Osteocyte (in vitro differentiated cells): ENCODE data around the gene CNOT6L. TPM values are rescaled to one million over a fixed set of nuclear protein-coding genes. Genes with fewer than 3 reads are reported as not detected.

Source experiments
- DNase-seq: peaks from one replicate; pipeline ENCODE4 v3.0.0; 2021; ENCODE audit warnings: mixed read lengths; ENCODE audit not compliant: unreplicated experiment; ENCODE audit errors: extremely low spot score
- H3K27ac Mint-ChIP-seq: one replicate; pipeline ENCODE4 v1.8.0; 2021; ENCODE audit warnings: mild to moderate bottlenecking, mixed read lengths; ENCODE audit not compliant: unreplicated experiment
- H3K27me3 Mint-ChIP-seq: one replicate; pipeline ENCODE4 v1.8.0; 2021; ENCODE audit warnings: mixed read lengths; ENCODE audit not compliant: unreplicated experiment
- H3K36me3 Mint-ChIP-seq: one replicate; pipeline ENCODE4 v1.8.0; 2021; ENCODE audit warnings: mixed read lengths; ENCODE audit not compliant: unreplicated experiment
- H3K4me1 Mint-ChIP-seq: one replicate; pipeline ENCODE4 v1.8.0; 2021; ENCODE audit warnings: mixed read lengths; ENCODE audit not compliant: unreplicated experiment
- H3K4me3 Mint-ChIP-seq: one replicate; pipeline ENCODE4 v1.8.0; 2021; ENCODE audit warnings: mild to moderate bottlenecking, moderate library complexity, mixed read lengths; ENCODE audit not compliant: unreplicated experiment
- H3K9me3 Mint-ChIP-seq: one replicate; pipeline ENCODE4 v1.8.0; 2021; ENCODE audit warnings: mixed read lengths; ENCODE audit not compliant: unreplicated experiment
- total RNA-seq: library from RNA; stranded (reverse); gene quantifications from 2 replicates; pipeline ENCODE4 v1.2.1, GENCODE V29; 2021
- TF ChIP-seq, protein P1 (sequence below): fragments of 200-600 bp; sonication (generic); IDR thresholded peaks from 2 replicates; pipeline ENCODE4 v1.5.0; 2021; ENCODE audit warnings: antibody characterized with exemption, mild to moderate bottlenecking, moderate library complexity

Gene CNOT6L
- total RNA-seq, 1 donor from 2014 or later: 28.6 TPM

DNA sequence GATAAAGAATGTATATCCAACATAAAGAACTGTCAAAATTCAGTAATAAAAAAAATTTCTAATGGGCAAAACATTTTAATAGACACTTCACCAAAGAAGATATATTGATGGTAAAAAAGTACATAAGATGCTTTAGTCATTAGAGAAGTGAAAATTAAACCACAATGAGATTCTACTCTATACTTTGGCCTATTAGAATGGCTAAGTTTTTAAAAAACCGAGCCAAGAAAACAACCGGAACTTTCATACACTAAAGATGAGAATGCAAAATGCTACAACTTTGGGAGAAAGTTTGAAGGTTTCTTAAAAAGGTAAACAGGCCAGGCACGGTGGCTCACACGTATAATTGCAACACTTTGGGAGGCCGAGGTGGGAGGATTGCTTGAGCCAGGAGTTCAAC is 20.8 kb downstream of the CNOT6L start:
- H3K27ac Mint-ChIP-seq: no peak overlapping the region
- no peak overlapping the region for H3K4me3 Mint-ChIP-seq
- DNase-seq: no peak
- no peaks in the 10 kb centered on the region for H3K27me3 Mint-ChIP-seq
- TF ChIP-seq, protein P1, sequence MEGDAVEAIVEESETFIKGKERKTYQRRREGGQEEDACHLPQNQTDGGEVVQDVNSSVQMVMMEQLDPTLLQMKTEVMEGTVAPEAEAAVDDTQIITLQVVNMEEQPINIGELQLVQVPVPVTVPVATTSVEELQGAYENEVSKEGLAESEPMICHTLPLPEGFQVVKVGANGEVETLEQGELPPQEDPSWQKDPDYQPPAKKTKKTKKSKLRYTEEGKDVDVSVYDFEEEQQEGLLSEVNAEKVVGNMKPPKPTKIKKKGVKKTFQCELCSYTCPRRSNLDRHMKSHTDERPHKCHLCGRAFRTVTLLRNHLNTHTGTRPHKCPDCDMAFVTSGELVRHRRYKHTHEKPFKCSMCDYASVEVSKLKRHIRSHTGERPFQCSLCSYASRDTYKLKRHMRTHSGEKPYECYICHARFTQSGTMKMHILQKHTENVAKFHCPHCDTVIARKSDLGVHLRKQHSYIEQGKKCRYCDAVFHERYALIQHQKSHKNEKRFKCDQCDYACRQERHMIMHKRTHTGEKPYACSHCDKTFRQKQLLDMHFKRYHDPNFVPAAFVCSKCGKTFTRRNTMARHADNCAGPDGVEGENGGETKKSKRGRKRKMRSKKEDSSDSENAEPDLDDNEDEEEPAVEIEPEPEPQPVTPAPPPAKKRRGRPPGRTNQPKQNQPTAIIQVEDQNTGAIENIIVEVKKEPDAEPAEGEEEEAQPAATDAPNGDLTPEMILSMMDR: no peak
- peaks cover 2% of the 10 kb centered on the region for H3K36me3 Mint-ChIP-seq
- H3K4me1 Mint-ChIP-seq: peaks cover 30% of the 10 kb centered on the region
- no peaks in the 10 kb centered on the region for H3K9me3 Mint-ChIP-seq

- no peak for DNase-seq
- no peak overlapping the region for H3K27ac Mint-ChIP-seq
- H3K9me3 Mint-ChIP-seq: no peaks in the 10 kb centered on the region
- H3K4me1 Mint-ChIP-seq: peaks cover 23% of the 10 kb centered on the region
- H3K27me3 Mint-ChIP-seq: no peaks in the 10 kb centered on the region
- H3K4me3 Mint-ChIP-seq: no peak overlapping the region
- TF ChIP-seq, protein P1: no peak
- H3K36me3 Mint-ChIP-seq: peaks cover 2% of the 10 kb centered on the region
Measured at GRCh38 chr4:77797239-77797638, 21.9 kb downstream of the CNOT6L start.

- Mint-ChIP-seq H3K4me1 (peaks cover 14% of the 10 kb centered on the region), H3K9me3 (no peaks in the 10 kb centered on the region), H3K27ac (no peak overlapping the region), H3K4me3 (no peak overlapping the region), H3K36me3 (peaks cover 2% of the 10 kb centered on the region), H3K27me3 (no peaks in the 10 kb centered on the region)
- TF ChIP-seq, protein P1: no peak
- no peak for DNase-seq
Measured at GRCh38 chr4:77795326-77795725, 23.8 kb downstream of the CNOT6L start.

DNA sequence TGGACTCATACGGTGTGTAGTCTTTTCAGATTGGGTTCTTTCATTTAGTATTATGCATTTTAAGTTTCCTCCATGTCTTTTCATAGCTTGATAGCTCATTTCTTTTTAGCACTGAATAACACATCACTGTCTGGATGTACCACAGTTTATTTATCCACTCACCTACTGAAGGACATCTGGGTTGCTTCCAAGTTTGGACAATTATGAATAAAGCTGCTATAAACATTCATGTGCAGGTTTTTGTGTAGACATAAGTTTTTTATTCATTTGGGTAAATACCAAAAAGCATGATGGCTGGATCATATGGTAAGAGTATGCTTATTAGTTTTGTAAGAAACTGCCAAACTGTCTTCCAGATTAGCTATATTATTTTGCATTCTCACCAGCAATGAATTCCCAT is 29.0 kb downstream of the CNOT6L start:
- Mint-ChIP-seq H3K9me3 (no peaks in the 10 kb centered on the region), H3K4me3 (no peak overlapping the region), H3K27me3 (no peaks in the 10 kb centered on the region), H3K27ac (no peak overlapping the region), H3K36me3 (no peaks in the 10 kb centered on the region), H3K4me1 (peaks cover 3% of the 10 kb centered on the region)
- TF ChIP-seq, protein P1: no peak
- DNase-seq: no peak

- DNase-seq: no peak
- no peaks in the 10 kb centered on the region for H3K9me3 Mint-ChIP-seq
- H3K4me1 Mint-ChIP-seq: peaks cover 3% of the 10 kb centered on the region
- no peaks in the 10 kb centered on the region for H3K36me3 Mint-ChIP-seq
- no peak overlapping the region for H3K4me3 Mint-ChIP-seq
- no peaks in the 10 kb centered on the region for H3K27me3 Mint-ChIP-seq
- TF ChIP-seq, protein P1: no peak
- no peak overlapping the region for H3K27ac Mint-ChIP-seq
Measured at GRCh38 chr4:77788990-77789389, 30.2 kb downstream of the CNOT6L start.
